GM23338 (cell line): Measurements from ENCODE around the gene STX4. TPM values are rescaled to one million over a fixed set of nuclear protein-coding genes. Genes with fewer than 3 reads are reported as not detected.
A peak's percentile ranks its signal among the peaks of the same experiment; 100 is the strongest.

Source experiments
- ATAC-seq: fragments of 200-7000 bp; cut with Tn5 transposase; 3 replicates; pipeline ENCODE4 v1.9.1; 2020
- DNase-seq: peaks from one replicate; pipeline ENCODE4 v3.0.0-alpha.2; 2015; ENCODE audit warnings: low spot score
- H2AFZ ChIP-seq: fragments of 200-600 bp; sonication (generic); 2 replicates; pipeline ENCODE4 v1.8.0; 2016; ENCODE audit warnings: antibody characterized with exemption, mild to moderate bottlenecking, moderate library complexity
- H3F3A ChIP-seq: fragments of 200-600 bp; sonication (generic); replicated peaks from 2 replicates; pipeline ENCODE4 v1.8.0; 2017; ENCODE audit warnings: antibody characterized with exemption, mixed run types, low read depth
- H3K27ac ChIP-seq: fragments of 200-600 bp; sonication (generic); 2 replicates; pipeline ENCODE4 v1.6.1; 2016; ENCODE audit warnings: low read depth
- H3K27me3 ChIP-seq: fragments of 200-600 bp; sonication (generic); 2 replicates; pipeline ENCODE4 v1.8.0; 2016; ENCODE audit warnings: mild to moderate bottlenecking, mixed run types, moderate library complexity; ENCODE audit not compliant: insufficient read depth
- H3K36me3 ChIP-seq: fragments of 200-600 bp; sonication (generic); 2 replicates; pipeline ENCODE4 v1.8.0; 2016; ENCODE audit warnings: mild to moderate bottlenecking; ENCODE audit not compliant: insufficient read depth
- H3K4me1 ChIP-seq: fragments of 200-600 bp; sonication (generic); 2 replicates; pipeline ENCODE4 v1.8.0; 2016; ENCODE audit warnings: mild to moderate bottlenecking, moderate library complexity; ENCODE audit not compliant: insufficient read depth
- H3K4me2 ChIP-seq: fragments of 200-600 bp; sonication (generic); 2 replicates; pipeline ENCODE4 v1.7.1; 2017; ENCODE audit warnings: mixed run types
- H3K4me3 ChIP-seq: fragments of 200-600 bp; sonication (generic); 2 replicates; pipeline ENCODE4 v1.6.1; 2016; ENCODE audit warnings: mixed run types
- H3K79me2 ChIP-seq: fragments of 200-600 bp; sonication (generic); replicated peaks from 2 replicates; pipeline ENCODE4 v1.8.0; 2017; ENCODE audit warnings: mild to moderate bottlenecking; ENCODE audit not compliant: insufficient read depth
- H3K9me2 ChIP-seq: fragments of 200-600 bp; sonication (generic); 2 replicates; pipeline ENCODE4 v1.8.0; 2017; ENCODE audit not compliant: insufficient read depth
- H4K20me1 ChIP-seq: fragments of 200-600 bp; sonication (generic); replicated peaks from 2 replicates; pipeline ENCODE4 v1.8.0; 2017; ENCODE audit warnings: mild to moderate bottlenecking; ENCODE audit not compliant: insufficient read depth
- H3K27ac Mint-ChIP-seq: 2 replicates; pipeline ENCODE4 v1.8.0; 2020; ENCODE audit warnings: inconsistent platforms, mild to moderate bottlenecking, moderate library complexity, mixed read lengths
- H3K27me3 Mint-ChIP-seq: 3 replicates; pipeline ENCODE4 v1.8.0; 2022; ENCODE audit warnings: low read depth, mild to moderate bottlenecking, moderate library complexity, mixed read lengths, inconsistent platforms; ENCODE audit not compliant: insufficient read depth, poor library complexity
- H3K36me3 Mint-ChIP-seq: 3 replicates; pipeline ENCODE4 v1.8.0; 2021; ENCODE audit warnings: low read depth, mild to moderate bottlenecking, inconsistent platforms, moderate library complexity, mixed read lengths
- H3K4me1 Mint-ChIP-seq: 3 replicates; pipeline ENCODE4 v1.8.0; 2020; ENCODE audit warnings: mild to moderate bottlenecking, inconsistent platforms, mixed read lengths
- H3K4me3 Mint-ChIP-seq: 3 replicates; pipeline ENCODE4 v1.8.0; 2021; ENCODE audit warnings: moderate library complexity, mild to moderate bottlenecking, inconsistent platforms, mixed read lengths
- H3K9me3 Mint-ChIP-seq: 3 replicates; pipeline ENCODE4 v1.8.0; 2020; ENCODE audit warnings: moderate library complexity, mild to moderate bottlenecking, inconsistent platforms, mixed read lengths
- CREB1 ChIP-seq: fragments of 250-450 bp; sonication (Bioruptor Pico); IDR thresholded peaks from 2 replicates; pipeline ENCODE4 v1.5.0; 2020; ENCODE audit warnings: low read depth, mild to moderate bottlenecking, moderate library complexity
- EZH2 ChIP-seq: fragments of 200-600 bp; sonication (generic); IDR thresholded peaks from one replicate; pipeline ENCODE4 v1.8.0; 2017; ENCODE audit warnings: antibody characterized with exemption, mild to moderate bottlenecking, low read depth; ENCODE audit not compliant: unreplicated experiment
- JUNB ChIP-seq: IDR thresholded peaks from one replicate; pipeline ENCODE4 v1.6.1; 2016; ENCODE audit warnings: antibody characterized with exemption; ENCODE audit not compliant: unreplicated experiment
- NANOG ChIP-seq: IDR thresholded peaks from 2 replicates; pipeline ENCODE4 v1.6.1; 2016; ENCODE audit warnings: antibody characterized with exemption, borderline replicate concordance
- POLR2AphosphoS5 ChIP-seq: IDR thresholded peaks from 2 replicates; pipeline ENCODE4 v1.6.1; 2016; ENCODE audit warnings: antibody characterized with exemption, low read depth
- STAT1 ChIP-seq: IDR thresholded peaks from one replicate; pipeline ENCODE4 v1.6.1; 2016; ENCODE audit warnings: antibody characterized with exemption; ENCODE audit not compliant: unreplicated experiment
- ZNF114 ChIP-seq: fragments of 250-450 bp; sonication (Bioruptor Pico); IDR thresholded peaks from 2 replicates; pipeline ENCODE4 v1.5.0; 2020; ENCODE audit warnings: mild to moderate bottlenecking, moderate library complexity
- ZNF331 ChIP-seq: fragments of 250-450 bp; sonication (Bioruptor Pico); IDR thresholded peaks from 2 replicates; pipeline ENCODE4 v1.5.0; 2020; ENCODE audit warnings: low read depth, mild to moderate bottlenecking, moderate library complexity
- ZNF462 ChIP-seq: fragments of 250-450 bp; sonication (Bioruptor Pico); IDR thresholded peaks from 2 replicates; pipeline ENCODE4 v1.5.0; 2020; ENCODE audit warnings: mild to moderate bottlenecking, moderate library complexity
- polyA plus RNA-seq: library from polyadenylated mRNA; unstranded; fragments of >200 nt; fragmentation: Nextera tagmentation; extraction: Ambion mirVana; gene quantifications from 2 replicates; pipeline ENCODE4 v1.2.1, GENCODE V29; 2016
- total RNA-seq: library from RNA; depleted of rRNA; stranded (reverse); fragments of >200 nt; shearing (Covaris generic); gene quantifications from 2 replicates; pipeline ENCODE4 v1.2.3, GENCODE V29; 2014
- TF ChIP-seq, protein P1 (sequence below), 2 experiments: fragments of 200-600 bp in 1 of 2; sonication (generic) in 1 of 2; conservative IDR thresholded peaks; 2 replicates each; pipeline versions ENCODE4 v1.5.1 to v1.6.1; 2016 to 2017; ENCODE audit warnings: antibody characterized with exemption in 2 of 2, low read depth in 2 of 2, mild to moderate bottlenecking in 2 of 2, moderate library complexity in 1 of 2
- TF ChIP-seq, protein P2 (sequence below): IDR thresholded peaks from one replicate; pipeline ENCODE4 v1.6.1; 2018; ENCODE audit warnings: antibody characterized with exemption; ENCODE audit not compliant: unreplicated experiment

Gene STX4
- total and polyA plus RNA-seq, 2 experiments from 2014 or later: 13.0 to 39.3 TPM

- TF ChIP-seq, protein P1, sequence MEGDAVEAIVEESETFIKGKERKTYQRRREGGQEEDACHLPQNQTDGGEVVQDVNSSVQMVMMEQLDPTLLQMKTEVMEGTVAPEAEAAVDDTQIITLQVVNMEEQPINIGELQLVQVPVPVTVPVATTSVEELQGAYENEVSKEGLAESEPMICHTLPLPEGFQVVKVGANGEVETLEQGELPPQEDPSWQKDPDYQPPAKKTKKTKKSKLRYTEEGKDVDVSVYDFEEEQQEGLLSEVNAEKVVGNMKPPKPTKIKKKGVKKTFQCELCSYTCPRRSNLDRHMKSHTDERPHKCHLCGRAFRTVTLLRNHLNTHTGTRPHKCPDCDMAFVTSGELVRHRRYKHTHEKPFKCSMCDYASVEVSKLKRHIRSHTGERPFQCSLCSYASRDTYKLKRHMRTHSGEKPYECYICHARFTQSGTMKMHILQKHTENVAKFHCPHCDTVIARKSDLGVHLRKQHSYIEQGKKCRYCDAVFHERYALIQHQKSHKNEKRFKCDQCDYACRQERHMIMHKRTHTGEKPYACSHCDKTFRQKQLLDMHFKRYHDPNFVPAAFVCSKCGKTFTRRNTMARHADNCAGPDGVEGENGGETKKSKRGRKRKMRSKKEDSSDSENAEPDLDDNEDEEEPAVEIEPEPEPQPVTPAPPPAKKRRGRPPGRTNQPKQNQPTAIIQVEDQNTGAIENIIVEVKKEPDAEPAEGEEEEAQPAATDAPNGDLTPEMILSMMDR (conservative IDR thresholded peaks at IDR 0.05; ENCODE audit: low read depth in 2 of 2): no peak
- TF ChIP-seq JUNB: no peak
- TF ChIP-seq, protein P2, sequence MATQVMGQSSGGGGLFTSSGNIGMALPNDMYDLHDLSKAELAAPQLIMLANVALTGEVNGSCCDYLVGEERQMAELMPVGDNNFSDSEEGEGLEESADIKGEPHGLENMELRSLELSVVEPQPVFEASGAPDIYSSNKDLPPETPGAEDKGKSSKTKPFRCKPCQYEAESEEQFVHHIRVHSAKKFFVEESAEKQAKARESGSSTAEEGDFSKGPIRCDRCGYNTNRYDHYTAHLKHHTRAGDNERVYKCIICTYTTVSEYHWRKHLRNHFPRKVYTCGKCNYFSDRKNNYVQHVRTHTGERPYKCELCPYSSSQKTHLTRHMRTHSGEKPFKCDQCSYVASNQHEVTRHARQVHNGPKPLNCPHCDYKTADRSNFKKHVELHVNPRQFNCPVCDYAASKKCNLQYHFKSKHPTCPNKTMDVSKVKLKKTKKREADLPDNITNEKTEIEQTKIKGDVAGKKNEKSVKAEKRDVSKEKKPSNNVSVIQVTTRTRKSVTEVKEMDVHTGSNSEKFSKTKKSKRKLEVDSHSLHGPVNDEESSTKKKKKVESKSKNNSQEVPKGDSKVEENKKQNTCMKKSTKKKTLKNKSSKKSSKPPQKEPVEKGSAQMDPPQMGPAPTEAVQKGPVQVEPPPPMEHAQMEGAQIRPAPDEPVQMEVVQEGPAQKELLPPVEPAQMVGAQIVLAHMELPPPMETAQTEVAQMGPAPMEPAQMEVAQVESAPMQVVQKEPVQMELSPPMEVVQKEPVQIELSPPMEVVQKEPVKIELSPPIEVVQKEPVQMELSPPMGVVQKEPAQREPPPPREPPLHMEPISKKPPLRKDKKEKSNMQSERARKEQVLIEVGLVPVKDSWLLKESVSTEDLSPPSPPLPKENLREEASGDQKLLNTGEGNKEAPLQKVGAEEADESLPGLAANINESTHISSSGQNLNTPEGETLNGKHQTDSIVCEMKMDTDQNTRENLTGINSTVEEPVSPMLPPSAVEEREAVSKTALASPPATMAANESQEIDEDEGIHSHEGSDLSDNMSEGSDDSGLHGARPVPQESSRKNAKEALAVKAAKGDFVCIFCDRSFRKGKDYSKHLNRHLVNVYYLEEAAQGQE: no peak
- no peak for TF ChIP-seq ZNF114 (CRISPR knock-in tag)
- no peak for TF ChIP-seq STAT1
- no peak for TF ChIP-seq ZNF331 (CRISPR knock-in tag)
Observed at GRCh38 chr16:31029272-31029671, 4.1 kb upstream of the STX4 start (continued).

GRCh38 chr16:31031276-31031675, 2.1 kb upstream of the STX4 start:
- DNase-seq (no peak), ATAC-seq (no peak)
- H2AFZ ChIP-seq: no peak overlapping the region
- H4K20me1 ChIP-seq: no peaks in the 10 kb centered on the region
- peaks cover 9% of the 10 kb centered on the region for H3K4me1 ChIP-seq
- H3K4me2 ChIP-seq: no peak overlapping the region
- H3K27ac ChIP-seq: no peak overlapping the region
- peaks cover 2% of the 10 kb centered on the region; the same call in 1 of the 3 replicates for H3K36me3 Mint-ChIP-seq
- no peaks in the 10 kb centered on the region; the same call in 2 of the 3 replicates for H3K9me3 Mint-ChIP-seq
- H3K4me1 Mint-ChIP-seq: peaks cover 9% of the 10 kb centered on the region; the same call in 1 of the 3 replicates
- H3K9me2 ChIP-seq: no peaks in the 10 kb centered on the region
- H3F3A ChIP-seq: peaks cover 12% of the 10 kb centered on the region
- H3K27me3 Mint-ChIP-seq: peaks cover 10% of the 10 kb centered on the region
- no peaks in the 10 kb centered on the region for H3K27me3 ChIP-seq
- no peak overlapping the region for H3K4me3 ChIP-seq
- no peak overlapping the region for H3K27ac Mint-ChIP-seq
- no peaks in the 10 kb centered on the region; the same call in 1 of the 2 replicates for H3K79me2 ChIP-seq
- H3K4me3 Mint-ChIP-seq: 0 out of 3 replicates have a peak overlapping the region, but pooled peaks have one; percentile 26
- H3K36me3 ChIP-seq: no peaks in the 10 kb centered on the region
- TF ChIP-seq ZNF114 (CRISPR knock-in tag) (no peak), CREB1 (CRISPR knock-in tag) (no peak), JUNB (no peak), NANOG (no peak), POLR2AphosphoS5 (no peak), ZNF331 (CRISPR knock-in tag) (no peak), EZH2 (no peak), ZNF462 (CRISPR knock-in tag) (no peak)
- TF ChIP-seq, protein P1 (conservative IDR thresholded peaks at IDR 0.05; ENCODE audit: low read depth in 2 of 2): no peak
